ENCODE data around the gene TBC1D10B.

TBC1D10B gene

GRCh38 chr16:30358577-30358936 lies 11.7 kb downstream of the TBC1D10B start:
- no peak for TF ChIP-seq CTCF (IDR thresholded peaks at IDR 0.05)

- no peak for TF ChIP-seq CTCF (IDR thresholded peaks at IDR 0.05)
These were observed 12.3 kb downstream of the TBC1D10B start for GRCh38 chr16:30357715-30358576.

- no peak for TF ChIP-seq CTCF (IDR thresholded peaks at IDR 0.05)
These were observed 13.1 kb downstream of the TBC1D10B start for GRCh38 chr16:30357085-30357714.

- no peak for TF ChIP-seq CTCF (IDR thresholded peaks at IDR 0.05)
These were observed 13.8 kb downstream of the TBC1D10B start for GRCh38 chr16:30356401-30357084.

GRCh38 chr16:30355954-30356308 lies 14.4 kb downstream of the TBC1D10B start:
- TF ChIP-seq CTCF (IDR thresholded peaks at IDR 0.05): no peak

- no peak; the same call in 1 of the 2 replicates for TF ChIP-seq CTCF (IDR thresholded peaks at IDR 0.05)
These were observed 14.9 kb downstream of the TBC1D10B start, which contains the start of gene CD2BP2 for GRCh38 chr16:30355144-30355953. TSS of gene CD2BP2 (minus strand) at chr16:30355308. CDS start at chr16:30354681, 627 bp downstream.
